Upper lobe of left lung (tissue), 4 donors: Measurements from ENCODE around the gene ISOC2.

Source experiments
- CTCF ChIP-seq, 6 experiments: fragments of 450-650 bp in 4 of 6; fragments of 200-600 bp in 2 of 6; sonication (generic) in 2 of 6; IDR thresholded peaks; one replicate each; pipeline ENCODE4 v1.5.1; 2016 to 2019; ENCODE audit warnings: antibody characterized with exemption in 6 of 6
- POLR2A ChIP-seq, 4 donors: fragments of 450-650 bp; IDR thresholded peaks; one replicate each; pipeline ENCODE4 v1.5.1; 2016 to 2017; ENCODE audit warnings: antibody characterized with exemption in 4 of 4, mild to moderate bottlenecking in 2 of 4

GRCh38 chr19:55478364-55478763 is 16.9 kb upstream of the ISOC2 start:
- TF ChIP-seq POLR2A (IDR thresholded peaks at IDR 0.05) (no peak), CTCF (IDR thresholded peaks at IDR 0.05) (no peak)
